SK-N-SH (cell line): ENCODE results near the gene TPRX2. TPM values are rescaled to one million over a fixed set of nuclear protein-coding genes. Genes with fewer than 3 reads are reported as not detected.

Source experiments
- CTCF ChIA-PET: fragments of 300-600, 350-600 bp; formaldehyde crosslinking; extraction: SDS; loops from one replicate; lab custom pipeline; 2021; lab: Yijun Ruan, JAX
- POLR2A ChIA-PET: fragments of 350-600 bp; sonication (Branson Sonifier 250); formaldehyde crosslinking; extraction: SDS; loops from one replicate; lab custom pipeline; 2020; ENCODE audit warnings: antibody characterized with exemption, inconsistent platforms; lab: Yijun Ruan, JAX
- DNase-seq: peaks from one replicate; pipeline ENCODE4 v3.0.0; 2012
- H2AFZ ChIP-seq: fragments of 200-600 bp; sonication (generic); 2 replicates; pipeline ENCODE4 v1.8.1; 2016; ENCODE audit warnings: antibody characterized with exemption, mild to moderate bottlenecking, low read depth
- H3F3A ChIP-seq: fragments of 200-600 bp; sonication (generic); replicated peaks from 2 replicates; pipeline ENCODE3; 2016; ENCODE audit warnings: antibody characterized with exemption, mild to moderate bottlenecking; ENCODE audit not compliant: insufficient read depth
- H3K27ac ChIP-seq, 2 experiments: fragments of 200-500 bp in 1 of 2; fragments of 200-600 bp in 1 of 2; sonication (Bioruptor generic) in 1 of 2; sonication (generic), shearing (Covaris generic) in 1 of 2; 2 replicates each; pipeline versions ENCODE4 v1.5.1 to v1.6.1; 2014 to 2016; ENCODE audit warnings: low read depth in 2 of 2, inconsistent platforms in 1 of 2, low read length in 1 of 2, mild to moderate bottlenecking in 1 of 2, mixed read lengths in 1 of 2
- H3K27me3 ChIP-seq: fragments of 200-600 bp; sonication (generic), shearing (Covaris generic); 2 replicates; pipeline ENCODE4 v1.6.1; 2016; ENCODE audit warnings: mixed run types; ENCODE audit not compliant: insufficient read depth
- H3K36me3 ChIP-seq, 2 experiments: fragments of 200-500 bp in 1 of 2; fragments of 200-600 bp in 1 of 2; sonication (Bioruptor generic) in 1 of 2; sonication (generic) in 1 of 2; replicated peaks in 1 of 2; 2 replicates each; pipeline versions ENCODE3 to v1.5.1; 2014 to 2016; ENCODE audit warnings: low read length in 1 of 2, mild to moderate bottlenecking in 1 of 2; ENCODE audit not compliant: insufficient read depth in 2 of 2, control insufficient read depth in 1 of 2
- H3K4me1 ChIP-seq, 2 experiments: fragments of 200-500 bp in 1 of 2; fragments of 200-600 bp in 1 of 2; sonication (Bioruptor generic) in 1 of 2; sonication (generic), shearing (Covaris generic) in 1 of 2; 2 replicates each; pipeline versions ENCODE4 v1.5.1 to v1.6.1; 2014 to 2016; ENCODE audit warnings: low read depth in 1 of 2, low read length in 1 of 2, mixed run types in 1 of 2; ENCODE audit not compliant: insufficient read depth in 2 of 2, control insufficient read depth in 1 of 2
- H3K4me2 ChIP-seq: fragments of 200-600 bp; sonication (generic), shearing (Covaris generic); 2 replicates; pipeline ENCODE4 v1.6.1; 2017; ENCODE audit warnings: mixed run types
- H3K4me3 ChIP-seq, 2 experiments: fragments of 200-500 bp in 1 of 2; fragments of 200-600 bp in 1 of 2; sonication (Bioruptor generic) in 1 of 2; sonication (generic), shearing (Covaris generic) in 1 of 2; 2 replicates each; pipeline versions ENCODE4 v1.5.1 to v1.8.1; 2014 to 2016; ENCODE audit warnings: low read depth in 2 of 2, inconsistent platforms in 1 of 2, low read length in 1 of 2, mild to moderate bottlenecking in 1 of 2, mixed read lengths in 1 of 2, moderate library complexity in 1 of 2
- H3K79me2 ChIP-seq: fragments of 200-600 bp; sonication (generic); 2 replicates; pipeline ENCODE4 v1.8.1; 2017; ENCODE audit warnings: mild to moderate bottlenecking; ENCODE audit not compliant: insufficient read depth
- H3K9ac ChIP-seq: fragments of 200-600 bp; sonication (generic); 2 replicates; pipeline ENCODE4 v1.6.1; 2017; ENCODE audit warnings: mixed run types
- H3K9me2 ChIP-seq: fragments of 200-600 bp; sonication (generic); 2 replicates; pipeline ENCODE4 v1.6.1; 2017; ENCODE audit warnings: mixed run types
- H3K9me3 ChIP-seq: fragments of 200-600 bp; sonication (generic); 2 replicates; pipeline ENCODE4 v1.6.1; 2017; ENCODE audit warnings: mixed run types, mild to moderate bottlenecking, moderate library complexity
- H4K20me1 ChIP-seq: fragments of 200-600 bp; sonication (generic); 2 replicates; pipeline ENCODE4 v1.6.1; 2017; ENCODE audit warnings: mild to moderate bottlenecking, mixed run types; ENCODE audit not compliant: insufficient read depth
- ELF1 ChIP-seq: IDR thresholded peaks from 2 replicates; pipeline ENCODE4 v1.4.0; 2012
- EZH2phosphoT487 ChIP-seq: fragments of 200-600 bp; sonication (generic); IDR thresholded peaks from 2 replicates; pipeline ENCODE4 v1.6.1; 2017; ENCODE audit warnings: low read depth, mixed run types, mild to moderate bottlenecking, antibody characterized with exemption, moderate library complexity, borderline replicate concordance
- FOXJ3 ChIP-seq: sonication (generic); formaldehyde crosslinking; IDR thresholded peaks from 2 replicates; pipeline ENCODE4 v1.5.1; 2020; ENCODE audit warnings: mild to moderate bottlenecking, missing genetic modification reagents
- RCOR1 ChIP-seq: fragments of 150-350 bp; IDR thresholded peaks from 2 replicates; pipeline ENCODE4 v1.6.1; 2017; ENCODE audit warnings: antibody characterized with exemption, low read length
- TCF12 ChIP-seq: IDR thresholded peaks from 2 replicates; pipeline ENCODE4 v1.4.0; 2012
- TEAD4 ChIP-seq: IDR thresholded peaks from 2 replicates; pipeline ENCODE4 v1.4.0; 2012; ENCODE audit warnings: mild to moderate bottlenecking, borderline replicate concordance; ENCODE audit not compliant: insufficient read depth
- YY1 ChIP-seq: IDR thresholded peaks from 2 replicates; pipeline ENCODE4 v1.4.0; 2012; ENCODE audit warnings: low read depth, mild to moderate bottlenecking
- WGBS: methylation state at CpG from one replicate; pipeline ENCODE4 v1.1.6; 2017; ENCODE audit warnings: low lambda C conversion rate; 5-methylcytosine and 5-hydroxymethylcytosine counted together
- polyA plus RNA-seq, 3 experiments: library from polyadenylated mRNA; depleted of rRNA; stranded (reverse); fragments of >200 nt; gene quantifications; 2 replicates each; pipeline ENCODE4 v1.2.3, GENCODE V29; 2012
- TF ChIP-seq, protein P1 (sequence below): fragments of 200-600 bp; sonication (generic); IDR thresholded peaks from 2 replicates; pipeline ENCODE4 v1.6.1; 2017; ENCODE audit warnings: antibody characterized with exemption, mild to moderate bottlenecking, moderate library complexity
- TF ChIP-seq, protein P2 (sequence below): IDR thresholded peaks from 2 replicates; pipeline ENCODE4 v1.6.1; 2012; ENCODE audit warnings: mild to moderate bottlenecking, low read depth, low read length, moderate library complexity

TPRX2 gene
- polyA plus RNA-seq, 1 of the 3 experiments (the other 2 are of a cell fraction), result not detected

GRCh38 chr19:47821460-47822020 is 37.5 kb upstream of the TPRX2 start, which contains the start of gene CRX:
CRX (plus strand) TSS chr19:47821937; CDS start chr19:47834444, 12,507 bp downstream.
- TF ChIP-seq RCOR1 (no peak), YY1 (no peak), FOXJ3 (CRISPR knock-in tag) (no peak)
- H3K4me3 ChIP-seq, result no peak within 1 kb of the TSS; a peak in 1 of 4 replicates
- WGBS, result 29% methylated on average over 11 of the region's 15 CpGs
- POLR2A ChIA-PET, result no interaction called here
- no peaks in the 10 kb centered on the region for H3K9me2 ChIP-seq
- H3K4me2 ChIP-seq, result no peak within 1 kb of the TSS
- H3F3A ChIP-seq, result no peaks in the 10 kb centered on the region
- H3K9me3 ChIP-seq, result no peaks in the 10 kb centered on the region
- no peak within 1 kb of the TSS for H2AFZ ChIP-seq
- no peak within 1 kb of the TSS for H3K9ac ChIP-seq
- CTCF ChIA-PET, result no interaction called here
- H4K20me1 ChIP-seq, result no peaks in the 10 kb centered on the region
- no peak for DNase-seq
- no peaks in the 10 kb centered on the region for H3K36me3 ChIP-seq
- H3K79me2 ChIP-seq, result no peaks in the 10 kb centered on the region
- no peaks in the 10 kb centered on the region for H3K4me1 ChIP-seq
- peaks cover 47% of the 10 kb centered on the region; the same call in 1 of the 2 replicates for H3K27me3 ChIP-seq
- H3K27ac ChIP-seq, result no peak within 1 kb of the TSS

DNA sequence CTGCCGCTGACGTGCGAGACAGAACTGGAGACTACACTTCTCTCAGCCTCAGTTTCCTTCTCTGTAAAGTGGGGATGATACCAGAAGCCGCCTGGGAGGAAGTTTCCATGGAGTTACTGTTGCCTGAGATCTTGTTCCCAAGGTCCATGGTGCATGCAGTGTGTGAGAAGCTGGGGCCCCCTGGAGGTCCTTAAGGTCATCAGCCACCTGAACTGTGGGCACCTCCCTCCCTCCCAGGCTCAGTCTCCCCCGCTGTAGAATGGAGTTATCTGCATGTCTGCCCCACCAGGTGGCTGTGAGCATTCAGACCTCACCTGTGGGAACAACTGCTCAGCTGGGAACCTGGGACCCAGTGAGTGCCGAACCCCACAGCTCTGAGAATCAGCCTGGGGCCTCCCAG is 34.6 kb upstream of the TPRX2 start:
- POLR2A ChIA-PET, result no interaction called here
- peaks cover 23% of the 10 kb centered on the region; the same call in 1 of the 2 replicates for H3K27me3 ChIP-seq
- H3K27ac ChIP-seq, result no peak overlapping the region

More for the DNA sequence above, 34.6 kb upstream of the TPRX2 start:
- no peaks in the 10 kb centered on the region for H4K20me1 ChIP-seq
- H3K4me2 ChIP-seq, result no peak overlapping the region
- TF ChIP-seq TEAD4 (no peak), EZH2phosphoT487 (no peak), TCF12 (no peak), ELF1 (no peak)
- TF ChIP-seq, protein P1, sequence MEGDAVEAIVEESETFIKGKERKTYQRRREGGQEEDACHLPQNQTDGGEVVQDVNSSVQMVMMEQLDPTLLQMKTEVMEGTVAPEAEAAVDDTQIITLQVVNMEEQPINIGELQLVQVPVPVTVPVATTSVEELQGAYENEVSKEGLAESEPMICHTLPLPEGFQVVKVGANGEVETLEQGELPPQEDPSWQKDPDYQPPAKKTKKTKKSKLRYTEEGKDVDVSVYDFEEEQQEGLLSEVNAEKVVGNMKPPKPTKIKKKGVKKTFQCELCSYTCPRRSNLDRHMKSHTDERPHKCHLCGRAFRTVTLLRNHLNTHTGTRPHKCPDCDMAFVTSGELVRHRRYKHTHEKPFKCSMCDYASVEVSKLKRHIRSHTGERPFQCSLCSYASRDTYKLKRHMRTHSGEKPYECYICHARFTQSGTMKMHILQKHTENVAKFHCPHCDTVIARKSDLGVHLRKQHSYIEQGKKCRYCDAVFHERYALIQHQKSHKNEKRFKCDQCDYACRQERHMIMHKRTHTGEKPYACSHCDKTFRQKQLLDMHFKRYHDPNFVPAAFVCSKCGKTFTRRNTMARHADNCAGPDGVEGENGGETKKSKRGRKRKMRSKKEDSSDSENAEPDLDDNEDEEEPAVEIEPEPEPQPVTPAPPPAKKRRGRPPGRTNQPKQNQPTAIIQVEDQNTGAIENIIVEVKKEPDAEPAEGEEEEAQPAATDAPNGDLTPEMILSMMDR, result no peak
- TF ChIP-seq, protein P2, sequence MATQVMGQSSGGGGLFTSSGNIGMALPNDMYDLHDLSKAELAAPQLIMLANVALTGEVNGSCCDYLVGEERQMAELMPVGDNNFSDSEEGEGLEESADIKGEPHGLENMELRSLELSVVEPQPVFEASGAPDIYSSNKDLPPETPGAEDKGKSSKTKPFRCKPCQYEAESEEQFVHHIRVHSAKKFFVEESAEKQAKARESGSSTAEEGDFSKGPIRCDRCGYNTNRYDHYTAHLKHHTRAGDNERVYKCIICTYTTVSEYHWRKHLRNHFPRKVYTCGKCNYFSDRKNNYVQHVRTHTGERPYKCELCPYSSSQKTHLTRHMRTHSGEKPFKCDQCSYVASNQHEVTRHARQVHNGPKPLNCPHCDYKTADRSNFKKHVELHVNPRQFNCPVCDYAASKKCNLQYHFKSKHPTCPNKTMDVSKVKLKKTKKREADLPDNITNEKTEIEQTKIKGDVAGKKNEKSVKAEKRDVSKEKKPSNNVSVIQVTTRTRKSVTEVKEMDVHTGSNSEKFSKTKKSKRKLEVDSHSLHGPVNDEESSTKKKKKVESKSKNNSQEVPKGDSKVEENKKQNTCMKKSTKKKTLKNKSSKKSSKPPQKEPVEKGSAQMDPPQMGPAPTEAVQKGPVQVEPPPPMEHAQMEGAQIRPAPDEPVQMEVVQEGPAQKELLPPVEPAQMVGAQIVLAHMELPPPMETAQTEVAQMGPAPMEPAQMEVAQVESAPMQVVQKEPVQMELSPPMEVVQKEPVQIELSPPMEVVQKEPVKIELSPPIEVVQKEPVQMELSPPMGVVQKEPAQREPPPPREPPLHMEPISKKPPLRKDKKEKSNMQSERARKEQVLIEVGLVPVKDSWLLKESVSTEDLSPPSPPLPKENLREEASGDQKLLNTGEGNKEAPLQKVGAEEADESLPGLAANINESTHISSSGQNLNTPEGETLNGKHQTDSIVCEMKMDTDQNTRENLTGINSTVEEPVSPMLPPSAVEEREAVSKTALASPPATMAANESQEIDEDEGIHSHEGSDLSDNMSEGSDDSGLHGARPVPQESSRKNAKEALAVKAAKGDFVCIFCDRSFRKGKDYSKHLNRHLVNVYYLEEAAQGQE, result no peak
- TF ChIP-seq, all 33 proteins: peak for 0
- Histone ChIP-seq H2AFZ (no peak overlapping the region), H3F3A (no peaks in the 10 kb centered on the region), H3K9me3 (no peaks in the 10 kb centered on the region), H3K79me2 (no peaks in the 10 kb centered on the region), H3K36me3 (no peaks in the 10 kb centered on the region), H3K4me1 (no peaks in the 10 kb centered on the region), H3K9me2 (no peaks in the 10 kb centered on the region), H3K9ac (no peak overlapping the region), H3K4me3 (no peak overlapping the region)
- no peak for DNase-seq
- CTCF ChIA-PET, result no interaction called here
- 6% methylated on average over 2 of the region's 6 CpGs for WGBS
